WERI-Rb-1 (cell line): Measurements from ENCODE around the gene CCDC187.
"Not testable (repeated sequence)": the region's sequence is repeated elsewhere in the genome, so short reads cannot be mapped to it uniquely, and the experiment has no call there.

Source experiments
- DNase-seq: peaks from one replicate; pipeline ENCODE4 v3.0.0-alpha.2; 2020
- H3K27ac ChIP-seq: fragments of 250-450 bp; sonication (Bioruptor Pico); 2 replicates; pipeline ENCODE4 v1.5.1; 2020; ENCODE audit warnings: mild to moderate bottlenecking, moderate library complexity
- H3K27me3 ChIP-seq: fragments of 250-450 bp; sonication (Bioruptor Pico); 2 replicates; pipeline ENCODE4 v1.5.1; 2021; ENCODE audit warnings: mild to moderate bottlenecking, low read depth, moderate library complexity; ENCODE audit not compliant: insufficient read depth, severe bottlenecking
- H3K36me3 ChIP-seq: fragments of 250-450 bp; sonication (Bioruptor Pico); 2 replicates; pipeline ENCODE4 v1.5.1; 2020; ENCODE audit warnings: mild to moderate bottlenecking, moderate library complexity
- H3K4me3 ChIP-seq: 2 replicates; pipeline ENCODE4 v1.5.1; 2011; ENCODE audit warnings: low read depth, mild to moderate bottlenecking, control low read depth, low read length
- H3K9me3 ChIP-seq: fragments of 250-450 bp; sonication (Bioruptor Pico); 2 replicates; pipeline ENCODE4 v1.5.1; 2021; ENCODE audit warnings: mild to moderate bottlenecking, moderate library complexity; ENCODE audit not compliant: severe bottlenecking
- TF ChIP-seq, protein P1 (sequence below): IDR thresholded peaks from 2 replicates; pipeline ENCODE4 v1.5.1; 2011; ENCODE audit warnings: low read depth, mild to moderate bottlenecking, control low read depth, inconsistent platforms, low read length

The CCDC187 gene

DNA sequence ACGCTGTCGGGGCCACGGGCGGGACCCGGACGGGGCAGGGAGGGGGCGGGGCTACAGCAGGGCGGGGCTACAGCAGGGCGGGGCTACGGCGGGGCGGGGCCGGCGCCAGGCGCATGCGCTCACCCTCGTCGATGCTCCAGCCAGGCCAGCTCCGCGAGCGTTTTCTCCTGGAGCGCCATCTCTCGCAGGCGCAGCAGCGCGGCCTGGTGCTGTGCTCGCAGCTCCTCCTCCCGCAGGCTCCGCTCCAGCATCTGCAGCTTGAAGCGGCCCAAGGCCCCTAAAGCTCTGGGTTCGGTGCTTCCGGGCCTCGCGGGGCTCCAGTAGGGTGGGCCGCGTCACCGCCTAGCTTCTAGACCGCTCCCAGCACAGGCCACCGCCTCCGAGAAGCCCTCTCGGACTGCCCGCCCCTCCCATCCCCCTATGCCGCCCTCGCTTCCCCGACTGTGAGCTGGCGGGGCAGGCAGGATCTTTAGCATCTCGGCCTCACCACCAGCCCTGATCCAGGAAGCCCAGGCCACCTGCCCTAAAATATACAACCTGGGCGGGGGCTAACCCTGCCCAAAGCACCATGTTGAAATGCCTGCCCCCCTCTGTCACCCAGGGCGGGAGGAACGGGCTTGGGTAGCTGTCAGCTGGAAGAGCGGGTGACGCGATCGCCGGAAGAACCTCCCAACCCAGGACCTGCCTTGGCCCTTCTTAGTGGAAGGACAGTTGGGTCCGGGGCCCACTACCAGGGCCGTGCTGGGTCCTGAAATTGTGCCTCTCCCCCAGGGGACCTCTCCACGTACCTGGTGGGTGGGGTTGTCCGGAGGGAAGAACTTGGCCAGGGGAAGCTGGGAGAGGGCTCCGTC, 36.4 kb downstream of the CCDC187 start:
- no peak overlapping the region for H3K4me3 ChIP-seq
- no peaks in the 10 kb centered on the region for H3K27me3 ChIP-seq
- DNase-seq, result no peak
- H3K9me3 ChIP-seq, result no peaks in the 10 kb centered on the region
- H3K27ac ChIP-seq, result peak overlapping the region; percentile 76
- TF ChIP-seq, protein P1, sequence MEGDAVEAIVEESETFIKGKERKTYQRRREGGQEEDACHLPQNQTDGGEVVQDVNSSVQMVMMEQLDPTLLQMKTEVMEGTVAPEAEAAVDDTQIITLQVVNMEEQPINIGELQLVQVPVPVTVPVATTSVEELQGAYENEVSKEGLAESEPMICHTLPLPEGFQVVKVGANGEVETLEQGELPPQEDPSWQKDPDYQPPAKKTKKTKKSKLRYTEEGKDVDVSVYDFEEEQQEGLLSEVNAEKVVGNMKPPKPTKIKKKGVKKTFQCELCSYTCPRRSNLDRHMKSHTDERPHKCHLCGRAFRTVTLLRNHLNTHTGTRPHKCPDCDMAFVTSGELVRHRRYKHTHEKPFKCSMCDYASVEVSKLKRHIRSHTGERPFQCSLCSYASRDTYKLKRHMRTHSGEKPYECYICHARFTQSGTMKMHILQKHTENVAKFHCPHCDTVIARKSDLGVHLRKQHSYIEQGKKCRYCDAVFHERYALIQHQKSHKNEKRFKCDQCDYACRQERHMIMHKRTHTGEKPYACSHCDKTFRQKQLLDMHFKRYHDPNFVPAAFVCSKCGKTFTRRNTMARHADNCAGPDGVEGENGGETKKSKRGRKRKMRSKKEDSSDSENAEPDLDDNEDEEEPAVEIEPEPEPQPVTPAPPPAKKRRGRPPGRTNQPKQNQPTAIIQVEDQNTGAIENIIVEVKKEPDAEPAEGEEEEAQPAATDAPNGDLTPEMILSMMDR, result no peak
- no peaks in the 10 kb centered on the region for H3K36me3 ChIP-seq

GRCh38 chr9:136266641-136267040, 37.3 kb downstream of the CCDC187 start:
- H3K4me3 ChIP-seq, DNase-seq: not testable (repeated sequence)
- peak overlapping the region; percentile 77 for H3K27ac ChIP-seq

GRCh38 chr9:136265561-136266355, 38.1 kb downstream of the CCDC187 start:
- TF ChIP-seq, protein P1, result no peak
- no peak overlapping the region for H3K4me3 ChIP-seq
- H3K27me3 ChIP-seq, result no peaks in the 10 kb centered on the region
- H3K27ac ChIP-seq, result peak overlapping the region; percentile 77
- H3K36me3 ChIP-seq, result no peaks in the 10 kb centered on the region
- H3K9me3 ChIP-seq, result no peaks in the 10 kb centered on the region
- DNase-seq, result peak; percentile 65

More at GRCh38 chr9:136266641-136267040, 37.3 kb downstream of the CCDC187 start:
- H3K9me3 ChIP-seq, H3K36me3 ChIP-seq, H3K27me3 ChIP-seq: not testable (repeated sequence)

- no peaks in the 10 kb centered on the region for H3K36me3 ChIP-seq
- no peak for DNase-seq
- peak overlapping the region; percentile 60 for H3K27ac ChIP-seq
- H3K9me3 ChIP-seq, result no peaks in the 10 kb centered on the region
- no peak overlapping the region for H3K4me3 ChIP-seq
- TF ChIP-seq, protein P1, result no peak
- H3K27me3 ChIP-seq, result no peaks in the 10 kb centered on the region
Measured at GRCh38 chr9:136264441-136265405, 39.2 kb downstream of the CCDC187 start.

DNA sequence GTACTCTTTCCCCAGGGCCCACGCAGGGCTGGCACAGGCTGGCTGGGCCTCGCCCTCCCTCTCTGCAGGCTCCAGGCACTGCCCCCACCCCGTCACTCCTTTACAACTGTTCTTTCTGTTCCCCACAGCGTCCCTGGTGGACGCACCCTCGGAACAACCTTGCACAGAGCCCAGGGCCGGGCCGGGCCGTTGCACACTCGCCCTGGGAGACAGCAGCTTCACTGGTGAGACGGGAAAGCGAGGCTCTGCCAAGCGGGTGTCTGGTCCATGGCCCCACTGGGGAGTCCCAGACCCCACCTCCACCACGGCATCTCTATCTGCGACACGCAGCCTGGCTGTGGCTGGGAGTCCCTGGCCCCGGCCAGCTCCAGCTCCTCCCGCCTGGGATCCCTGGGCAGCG, 39.9 kb downstream of the CCDC187 start:
- H3K4me3 ChIP-seq, result no peak overlapping the region
- peak overlapping the region; percentile 60 for H3K27ac ChIP-seq
- TF ChIP-seq, protein P1, result peak; percentile 69
- no peaks in the 10 kb centered on the region for H3K9me3 ChIP-seq
- peak; percentile 71 for DNase-seq
- no peaks in the 10 kb centered on the region for H3K27me3 ChIP-seq
- H3K36me3 ChIP-seq, result no peaks in the 10 kb centered on the region
